K562 (cell line): Measurements from ENCODE around the gene REX1BD. TPM values are rescaled to one million over a fixed set of nuclear protein-coding genes. Genes with fewer than 3 reads are reported as not detected.

ENCODE experiments used
- ID3 ChIP-seq, 2 experiments: fragments of 250-450 bp in 1 of 2; fragments of 450-650 bp in 1 of 2; sonication (Bioruptor Pico) in 1 of 2; IDR thresholded peaks; 2 replicates each; pipeline versions ENCODE4 v1.6.1 to v1.8.0; 2016 to 2021; ENCODE audit warnings: mild to moderate bottlenecking in 2 of 2, moderate library complexity in 2 of 2, missing compliant biosample characterization in 1 of 2, missing genetic modification characterization in 1 of 2
- IRF2 ChIP-seq: sonication (generic); formaldehyde crosslinking; IDR thresholded peaks from 2 replicates; pipeline ENCODE4 v1.8.1; 2022; ENCODE audit warnings: mild to moderate bottlenecking, missing genetic modification reagents
- MTA3 ChIP-seq: fragments of 450-650 bp; formaldehyde crosslinking; IDR thresholded peaks from 2 replicates; pipeline ENCODE4 v1.6.1; 2017; ENCODE audit warnings: mild to moderate bottlenecking, borderline replicate concordance
- NEUROD1 ChIP-seq: fragments of 150-350 bp; IDR thresholded peaks from 2 replicates; pipeline ENCODE4 v1.6.1; 2014; ENCODE audit warnings: borderline replicate concordance, low read length, low read depth; ENCODE audit not compliant: partially characterized antibody
- PYGO2 ChIP-seq: fragments of 450-650 bp; IDR thresholded peaks from 2 replicates; pipeline ENCODE4 v1.6.1; 2016; ENCODE audit warnings: mild to moderate bottlenecking, missing genetic modification characterization, moderate library complexity, missing compliant biosample characterization
- SIN3A ChIP-seq, 2 experiments: fragments of 150-350 bp in 1 of 2; IDR thresholded peaks; 2 replicates each; pipeline ENCODE4 v1.6.1; 2011 to 2016; ENCODE audit warnings: borderline replicate concordance in 2 of 2, low read depth in 2 of 2, low read length in 2 of 2, mild to moderate bottlenecking in 2 of 2, moderate library complexity in 2 of 2; ENCODE audit not compliant: control insufficient read depth in 1 of 2
- SUPT5H ChIP-seq: fragments of 450-650 bp; IDR thresholded peaks from 2 replicates; pipeline ENCODE4 v1.6.1; 2016
- TCF7 ChIP-seq: sonication (generic); IDR thresholded peaks from 2 replicates; pipeline ENCODE4 v1.6.1; 2016; ENCODE audit warnings: antibody characterized with exemption, borderline replicate concordance
- ZNF512 ChIP-seq: IDR thresholded peaks from 2 replicates; pipeline ENCODE4 v1.6.1; 2016; ENCODE audit warnings: missing genetic modification characterization, missing compliant biosample characterization
- polyA plus RNA-seq, 8 experiments: library from polyadenylated mRNA; depleted of rRNA in 4 of 8; stranded (reverse) in 5 of 8; unstranded in 3 of 8; fragments of >200 nt; fragmentation: Nextera tagmentation in 2 of 8; fragmentation: Illumina TruSeq in 1 of 8; extraction: Ambion mirVana in 2 of 8; extraction: Trizol in 1 of 8; gene quantifications; 2 replicates each; pipeline versions ENCODE4 v1.2.1 to v1.2.3, GENCODE V29; 2011 to 2014; ENCODE audit warnings: inconsistent platforms in 1 of 8, missing spikeins in 1 of 8
- total RNA-seq, 7 experiments: library from RNA; depleted of rRNA in 6 of 7; stranded (reverse); fragments of >200 nt in 6 of 7; fragmentation: Illumina TruSeq in 2 of 7; extraction: Trizol in 2 of 7; gene quantifications; 2 replicates each; pipeline versions ENCODE4 v1.2.1 to v1.2.3, GENCODE V29; 2011 to 2021; ENCODE audit warnings: low replicate concordance in 1 of 7
- TF ChIP-seq, protein P1 (sequence below): sonication (generic); formaldehyde crosslinking; IDR thresholded peaks from 2 replicates; pipeline ENCODE4 v1.8.1; 2023; ENCODE audit warnings: mild to moderate bottlenecking, missing genetic modification reagents
- TF ChIP-seq, protein P2 (sequence below): fragments of 450-650 bp; formaldehyde crosslinking; IDR thresholded peaks from 2 replicates; pipeline ENCODE4 v1.4.0; 2020; ENCODE audit warnings: mild to moderate bottlenecking, moderate library complexity
- TF ChIP-seq, protein P3 (sequence below): fragments of 450-650 bp; formaldehyde crosslinking; IDR thresholded peaks from 2 replicates; pipeline ENCODE4 v1.4.0; 2020; ENCODE audit warnings: mild to moderate bottlenecking, moderate library complexity
- TF ChIP-seq, protein P4 (sequence below), 3 experiments: fragments of 200-800 bp in 1 of 3; fragments of 250-450 bp in 1 of 3; fragments of 450-650 bp in 1 of 3; sonication (Bioruptor Pico) in 1 of 3; sonication (Bioruptor generic) in 1 of 3; formaldehyde crosslinking in 1 of 3; IDR thresholded peaks; 2 replicates each; pipeline versions ENCODE4 v1.6.1 to v1.8.0; 2016 to 2022; ENCODE audit warnings: mild to moderate bottlenecking in 2 of 3, missing genetic modification characterization in 2 of 3, missing compliant biosample characterization in 1 of 3, moderate library complexity in 1 of 3

REX1BD gene
- total and polyA plus RNA-seq, 9 of the 15 experiments (the other 6 are each of a cell fraction or from before 2014, with no cell fraction given) = 1.9 to 136 (median 13.8) TPM

DNA sequence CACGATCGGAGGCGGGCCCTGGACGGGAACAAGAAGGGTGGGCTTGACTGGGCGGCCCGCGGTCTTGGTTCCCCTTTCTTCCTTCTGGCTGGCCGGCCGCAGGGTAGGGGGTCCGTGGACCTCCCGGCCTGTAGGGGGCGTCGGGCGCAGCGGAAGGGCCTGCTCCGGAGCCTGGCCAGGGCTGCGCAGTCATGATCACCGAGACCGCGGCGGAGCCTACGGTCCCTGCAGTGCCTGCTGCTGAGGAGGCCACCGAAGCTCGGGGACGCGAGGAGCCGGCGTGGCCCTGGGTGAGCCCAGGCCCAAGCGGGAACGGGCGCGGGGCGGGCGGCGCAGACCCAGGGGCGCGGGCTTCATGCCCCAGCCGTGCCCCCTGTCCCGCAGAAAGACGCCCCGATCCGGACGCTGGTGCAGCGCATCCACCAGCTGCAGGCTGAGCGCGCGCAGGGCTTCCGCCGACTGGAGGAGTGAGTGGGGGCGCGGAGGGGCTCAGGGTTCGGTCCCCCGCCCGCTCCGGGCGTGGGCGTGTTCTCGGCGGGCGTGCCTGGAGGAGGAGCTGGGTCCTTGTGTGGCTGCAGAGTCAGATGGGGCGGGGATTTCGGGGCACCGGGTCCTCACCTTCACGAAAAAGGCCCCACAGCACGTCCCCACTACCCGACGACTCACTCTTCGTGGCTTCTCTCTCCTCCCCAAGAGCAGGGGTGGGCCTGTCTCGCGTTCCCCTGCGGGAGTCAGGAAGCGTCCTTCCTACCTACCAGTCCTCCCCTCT lies at the start of gene REX1BD (continued):
- TF ChIP-seq, protein P1, sequence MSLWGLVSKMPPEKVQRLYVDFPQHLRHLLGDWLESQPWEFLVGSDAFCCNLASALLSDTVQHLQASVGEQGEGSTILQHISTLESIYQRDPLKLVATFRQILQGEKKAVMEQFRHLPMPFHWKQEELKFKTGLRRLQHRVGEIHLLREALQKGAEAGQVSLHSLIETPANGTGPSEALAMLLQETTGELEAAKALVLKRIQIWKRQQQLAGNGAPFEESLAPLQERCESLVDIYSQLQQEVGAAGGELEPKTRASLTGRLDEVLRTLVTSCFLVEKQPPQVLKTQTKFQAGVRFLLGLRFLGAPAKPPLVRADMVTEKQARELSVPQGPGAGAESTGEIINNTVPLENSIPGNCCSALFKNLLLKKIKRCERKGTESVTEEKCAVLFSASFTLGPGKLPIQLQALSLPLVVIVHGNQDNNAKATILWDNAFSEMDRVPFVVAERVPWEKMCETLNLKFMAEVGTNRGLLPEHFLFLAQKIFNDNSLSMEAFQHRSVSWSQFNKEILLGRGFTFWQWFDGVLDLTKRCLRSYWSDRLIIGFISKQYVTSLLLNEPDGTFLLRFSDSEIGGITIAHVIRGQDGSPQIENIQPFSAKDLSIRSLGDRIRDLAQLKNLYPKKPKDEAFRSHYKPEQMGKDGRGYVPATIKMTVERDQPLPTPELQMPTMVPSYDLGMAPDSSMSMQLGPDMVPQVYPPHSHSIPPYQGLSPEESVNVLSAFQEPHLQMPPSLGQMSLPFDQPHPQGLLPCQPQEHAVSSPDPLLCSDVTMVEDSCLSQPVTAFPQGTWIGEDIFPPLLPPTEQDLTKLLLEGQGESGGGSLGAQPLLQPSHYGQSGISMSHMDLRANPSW (CRISPR knock-in tag) = peak; percentile 78; the same call in 1 of the 2 replicates
- no peak for TF ChIP-seq TCF7
- TF ChIP-seq ID3 (CRISPR knock-in tag; IDR thresholded peaks at IDR 0.05) = no peak
- no peak; the same call in 1 of the 2 replicates for TF ChIP-seq ID3 (tag; IDR thresholded peaks at IDR 0.05)
- TF ChIP-seq, protein P2, sequence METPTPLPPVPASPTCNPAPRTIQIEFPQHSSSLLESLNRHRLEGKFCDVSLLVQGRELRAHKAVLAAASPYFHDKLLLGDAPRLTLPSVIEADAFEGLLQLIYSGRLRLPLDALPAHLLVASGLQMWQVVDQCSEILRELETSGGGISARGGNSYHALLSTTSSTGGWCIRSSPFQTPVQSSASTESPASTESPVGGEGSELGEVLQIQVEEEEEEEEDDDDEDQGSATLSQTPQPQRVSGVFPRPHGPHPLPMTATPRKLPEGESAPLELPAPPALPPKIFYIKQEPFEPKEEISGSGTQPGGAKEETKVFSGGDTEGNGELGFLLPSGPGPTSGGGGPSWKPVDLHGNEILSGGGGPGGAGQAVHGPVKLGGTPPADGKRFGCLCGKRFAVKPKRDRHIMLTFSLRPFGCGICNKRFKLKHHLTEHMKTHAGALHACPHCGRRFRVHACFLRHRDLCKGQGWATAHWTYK (CRISPR knock-in tag) = no peak; the same call in 1 of the 2 replicates
- TF ChIP-seq ZNF512 (tag) = no peak
- no peak for TF ChIP-seq NEUROD1
- no peak for TF ChIP-seq IRF2
- TF ChIP-seq MTA3 = peak; percentile 90
- TF ChIP-seq, protein P3, sequence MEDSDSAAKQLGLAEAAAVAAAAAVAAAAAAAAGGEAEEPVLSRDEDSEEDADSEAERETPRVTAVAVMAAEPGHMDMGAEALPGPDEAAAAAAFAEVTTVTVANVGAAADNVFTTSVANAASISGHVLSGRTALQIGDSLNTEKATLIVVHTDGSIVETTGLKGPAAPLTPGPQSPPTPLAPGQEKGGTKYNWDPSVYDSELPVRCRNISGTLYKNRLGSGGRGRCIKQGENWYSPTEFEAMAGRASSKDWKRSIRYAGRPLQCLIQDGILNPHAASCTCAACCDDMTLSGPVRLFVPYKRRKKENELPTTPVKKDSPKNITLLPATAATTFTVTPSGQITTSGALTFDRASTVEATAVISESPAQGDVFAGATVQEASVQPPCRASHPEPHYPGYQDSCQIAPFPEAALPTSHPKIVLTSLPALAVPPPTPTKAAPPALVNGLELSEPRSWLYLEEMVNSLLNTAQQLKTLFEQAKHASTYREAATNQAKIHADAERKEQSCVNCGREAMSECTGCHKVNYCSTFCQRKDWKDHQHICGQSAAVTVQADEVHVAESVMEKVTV (CRISPR knock-in tag) = 0 out of 2 replicates have a peak, but pooled peaks have one; percentile 25
- TF ChIP-seq PYGO2 (tag) = no peak
- TF ChIP-seq SIN3A (IDR thresholded peaks at IDR 0.05; ENCODE audit: borderline replicate concordance in 2 of 2, control insufficient read depth in 1 of 2, low read depth in 2 of 2, low read length in 2 of 2) = peak in 1 of 2 experiments; percentile 40; a peak in 2 of 4 replicates
- TF ChIP-seq, protein P4, sequence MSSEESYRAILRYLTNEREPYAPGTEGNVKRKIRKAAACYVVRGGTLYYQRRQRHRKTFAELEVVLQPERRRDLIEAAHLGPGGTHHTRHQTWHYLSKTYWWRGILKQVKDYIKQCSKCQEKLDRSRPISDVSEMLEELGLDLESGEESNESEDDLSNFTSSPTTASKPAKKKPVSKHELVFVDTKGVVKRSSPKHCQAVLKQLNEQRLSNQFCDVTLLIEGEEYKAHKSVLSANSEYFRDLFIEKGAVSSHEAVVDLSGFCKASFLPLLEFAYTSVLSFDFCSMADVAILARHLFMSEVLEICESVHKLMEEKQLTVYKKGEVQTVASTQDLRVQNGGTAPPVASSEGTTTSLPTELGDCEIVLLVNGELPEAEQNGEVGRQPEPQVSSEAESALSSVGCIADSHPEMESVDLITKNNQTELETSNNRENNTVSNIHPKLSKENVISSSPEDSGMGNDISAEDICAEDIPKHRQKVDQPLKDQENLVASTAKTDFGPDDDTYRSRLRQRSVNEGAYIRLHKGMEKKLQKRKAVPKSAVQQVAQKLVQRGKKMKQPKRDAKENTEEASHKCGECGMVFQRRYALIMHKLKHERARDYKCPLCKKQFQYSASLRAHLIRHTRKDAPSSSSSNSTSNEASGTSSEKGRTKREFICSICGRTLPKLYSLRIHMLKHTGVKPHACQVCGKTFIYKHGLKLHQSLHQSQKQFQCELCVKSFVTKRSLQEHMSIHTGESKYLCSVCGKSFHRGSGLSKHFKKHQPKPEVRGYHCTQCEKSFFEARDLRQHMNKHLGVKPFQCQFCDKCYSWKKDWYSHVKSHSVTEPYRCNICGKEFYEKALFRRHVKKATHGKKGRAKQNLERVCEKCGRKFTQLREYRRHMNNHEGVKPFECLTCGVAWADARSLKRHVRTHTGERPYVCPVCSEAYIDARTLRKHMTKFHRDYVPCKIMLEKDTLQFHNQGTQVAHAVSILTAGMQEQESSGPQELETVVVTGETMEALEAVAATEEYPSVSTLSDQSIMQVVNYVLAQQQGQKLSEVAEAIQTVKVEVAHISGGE (CRISPR knock-in tag; IDR thresholded peaks at IDR 0.05) = peak in 1 of 3 experiments; percentile 81; a peak in 2 of 6 replicates
- peak; percentile 90 for TF ChIP-seq SUPT5H
